ENCODE data around the gene TENM4. TPM values are rescaled to one million over a fixed set of nuclear protein-coding genes. Genes with fewer than 3 reads are reported as not detected.
A peak's percentile ranks its signal among the peaks of the same experiment; 100 is the strongest.

Gene TENM4
- total RNA-seq, 1 donor from 2014 or later, result 3.8 TPM

- H3K27ac Mint-ChIP-seq (ENCODE audit: unreplicated experiment), result peak overlapping the region; percentile 87
- H3K9me3 Mint-ChIP-seq (ENCODE audit: low read depth), result no peaks in the 10 kb centered on the region
- TF ChIP-seq CTCF (IDR thresholded peaks at IDR 0.05), result peak; percentile 63
- no peaks in the 10 kb centered on the region for H3K36me3 Mint-ChIP-seq (ENCODE audit: low read depth)
- no peak for DNase-seq (ENCODE audit: low spot score)
- H3K4me3 Mint-ChIP-seq (ENCODE audit: unreplicated experiment), result peak overlapping the region; percentile 35
- H3K4me1 Mint-ChIP-seq (ENCODE audit: low read depth), result peaks cover 34% of the 10 kb centered on the region
- H3K27me3 Mint-ChIP-seq (ENCODE audit: low read depth), result no peaks in the 10 kb centered on the region
Measured at GRCh38 chr11:79087961-79088318, 352.9 kb downstream of the TENM4 start.

GRCh38 chr11:79087238-79087960 lies 353.4 kb downstream of the TENM4 start:
- H3K27me3 Mint-ChIP-seq (ENCODE audit: low read depth), result no peaks in the 10 kb centered on the region
- H3K4me1 Mint-ChIP-seq (ENCODE audit: low read depth), result peaks cover 34% of the 10 kb centered on the region
- H3K4me3 Mint-ChIP-seq (ENCODE audit: unreplicated experiment), result peak overlapping the region; percentile 27
- H3K36me3 Mint-ChIP-seq (ENCODE audit: low read depth), result no peaks in the 10 kb centered on the region
- no peak for DNase-seq (ENCODE audit: low spot score)
- peak overlapping the region; percentile 87 for H3K27ac Mint-ChIP-seq (ENCODE audit: unreplicated experiment)
- H3K9me3 Mint-ChIP-seq (ENCODE audit: low read depth), result no peaks in the 10 kb centered on the region
- TF ChIP-seq CTCF (IDR thresholded peaks at IDR 0.05), result no peak

- Mint-ChIP-seq H3K36me3 (ENCODE audit: low read depth) (no peaks in the 10 kb centered on the region), H3K27ac (ENCODE audit: unreplicated experiment) (peak overlapping the region; percentile 87), H3K27me3 (ENCODE audit: low read depth) (no peaks in the 10 kb centered on the region), H3K4me3 (ENCODE audit: unreplicated experiment) (no peak overlapping the region), H3K4me1 (ENCODE audit: low read depth) (peaks cover 36% of the 10 kb centered on the region), H3K9me3 (ENCODE audit: low read depth) (no peaks in the 10 kb centered on the region)
- no peak for DNase-seq (ENCODE audit: low spot score)
- no peak for TF ChIP-seq CTCF (IDR thresholded peaks at IDR 0.05)
Measured at GRCh38 chr11:79086056-79086455, 354.8 kb downstream of the TENM4 start.

- no peaks in the 10 kb centered on the region for H3K9me3 Mint-ChIP-seq (ENCODE audit: low read depth)
- H3K4me3 Mint-ChIP-seq (ENCODE audit: unreplicated experiment), result no peak overlapping the region
- TF ChIP-seq CTCF (IDR thresholded peaks at IDR 0.05), result no peak
- DNase-seq (ENCODE audit: low spot score), result no peak
- no peak overlapping the region for H3K27ac Mint-ChIP-seq (ENCODE audit: unreplicated experiment)
- no peaks in the 10 kb centered on the region for H3K27me3 Mint-ChIP-seq (ENCODE audit: low read depth)
- no peaks in the 10 kb centered on the region for H3K36me3 Mint-ChIP-seq (ENCODE audit: low read depth)
- peaks cover 47% of the 10 kb centered on the region for H3K4me1 Mint-ChIP-seq (ENCODE audit: low read depth)
Measured at GRCh38 chr11:79084382-79084781, 356.4 kb downstream of the TENM4 start.

- Mint-ChIP-seq H3K27ac (ENCODE audit: unreplicated experiment) (no peak overlapping the region), H3K36me3 (ENCODE audit: low read depth) (no peaks in the 10 kb centered on the region), H3K4me3 (ENCODE audit: unreplicated experiment) (no peak overlapping the region), H3K4me1 (ENCODE audit: low read depth) (peaks cover 51% of the 10 kb centered on the region), H3K27me3 (ENCODE audit: low read depth) (no peaks in the 10 kb centered on the region), H3K9me3 (ENCODE audit: low read depth) (no peaks in the 10 kb centered on the region)
- DNase-seq (ENCODE audit: low spot score), result no peak
- TF ChIP-seq CTCF (IDR thresholded peaks at IDR 0.05), result no peak
Measured at GRCh38 chr11:79083352-79083751, 357.5 kb downstream of the TENM4 start.

Measured in chondrocyte (in vitro differentiated cells).